ENCODE results near the gene MED27. TPM values are rescaled to one million over a fixed set of nuclear protein-coding genes. Genes with fewer than 3 reads are reported as not detected.

The MED27 gene
- total RNA-seq, 4 donors from 2014 or later: 12.9 to 21.8 (median 20.0) TPM

- H3K36me3 ChIP-seq: peaks cover 0 to 14% (median 3%) of the 10 kb centered on the region in 4 donors
- no peaks in the 10 kb centered on the region for H3K9me3 ChIP-seq
- no peak overlapping the region for H3K27ac ChIP-seq (replicated peaks in 1 of 4)
- 89% methylated on average over 2 of the region's 2 CpGs for WGBS
- intact Hi-C loops (cut with DNase I): no loop called here
- no peaks in the 10 kb centered on the region for H3K27me3 ChIP-seq
- TF ChIP-seq POLR2A (IDR thresholded peaks at IDR 0.05; ENCODE audit: low read depth) (no peak), POLR2AphosphoS5 (IDR thresholded peaks at IDR 0.05) (no peak), EP300 (IDR thresholded peaks at IDR 0.05) (no peak), CTCF (IDR thresholded peaks at IDR 0.05) (no peak)
- no peak overlapping the region for H3K4me3 ChIP-seq
- H3K4me1 ChIP-seq: peaks cover 8 to 14% (median 13%) of the 10 kb centered on the region in 4 donors
- no peak for DNase-seq (ENCODE audit: extremely low spot score)
Measured at GRCh38 chr9:131995382-131995781, 84.3 kb downstream of the MED27 start.

GRCh38 chr9:131994364-131995125, 85.1 kb downstream of the MED27 start:
- WGBS: 81% methylated on average over 6 of the region's 6 CpGs
- Histone ChIP-seq H3K27ac (replicated peaks in 1 of 4) (no peak overlapping the region), H3K36me3 (peaks cover 0 to 14% (median 3%) of the 10 kb centered on the region in 4 donors), H3K4me3 (no peak overlapping the region), H3K27me3 (no peaks in the 10 kb centered on the region), H3K4me1 (peaks cover 8 to 14% (median 13%) of the 10 kb centered on the region in 4 donors), H3K9me3 (no peaks in the 10 kb centered on the region)
- no peak for TF ChIP-seq POLR2AphosphoS5 (IDR thresholded peaks at IDR 0.05)
- no peak for TF ChIP-seq POLR2A (IDR thresholded peaks at IDR 0.05; ENCODE audit: low read depth)
- no peak for TF ChIP-seq EP300 (IDR thresholded peaks at IDR 0.05)
- TF ChIP-seq CTCF (IDR thresholded peaks at IDR 0.05): no peak
- no peak for DNase-seq (ENCODE audit: extremely low spot score)
- intact Hi-C loops (cut with DNase I): no loop called here

GRCh38 chr9:131992906-131993657, 86.6 kb downstream of the MED27 start:
- DNase-seq (ENCODE audit: extremely low spot score): no peak
- peaks cover 0 to 14% (median 3%) of the 10 kb centered on the region in 4 donors for H3K36me3 ChIP-seq
- no peak overlapping the region for H3K4me3 ChIP-seq
- peaks cover 8 to 12% (median 10%) of the 10 kb centered on the region in 4 donors for H3K4me1 ChIP-seq
- intact Hi-C loops (cut with DNase I): no loop called here
- H3K9me3 ChIP-seq: no peaks in the 10 kb centered on the region
- 79% methylated on average over 10 of the region's 10 CpGs for WGBS
- no peaks in the 10 kb centered on the region for H3K27me3 ChIP-seq
- H3K27ac ChIP-seq (replicated peaks in 1 of 4): no peak overlapping the region
- TF ChIP-seq POLR2AphosphoS5 (IDR thresholded peaks at IDR 0.05): no peak
- no peak for TF ChIP-seq EP300 (IDR thresholded peaks at IDR 0.05)
- no peak for TF ChIP-seq POLR2A (IDR thresholded peaks at IDR 0.05; ENCODE audit: low read depth)
- TF ChIP-seq CTCF (IDR thresholded peaks at IDR 0.05): no peak

GRCh38 chr9:131987232-131987631, 92.4 kb downstream of the MED27 start:
- Histone ChIP-seq H3K27ac (replicated peaks in 1 of 4) (no peak overlapping the region), H3K36me3 (no peaks in the 10 kb centered on the region), H3K4me1 (no peaks in the 10 kb centered on the region), H3K9me3 (no peaks in the 10 kb centered on the region), H3K4me3 (no peak overlapping the region), H3K27me3 (no peaks in the 10 kb centered on the region)
- intact Hi-C loops (cut with DNase I): no loop called here
- WGBS: 95% methylated on average over 5 of the region's 5 CpGs
- no peak for TF ChIP-seq POLR2A (IDR thresholded peaks at IDR 0.05; ENCODE audit: low read depth)
- no peak for TF ChIP-seq CTCF (IDR thresholded peaks at IDR 0.05)
- no peak for TF ChIP-seq EP300 (IDR thresholded peaks at IDR 0.05)
- TF ChIP-seq POLR2AphosphoS5 (IDR thresholded peaks at IDR 0.05): no peak
- DNase-seq (ENCODE audit: extremely low spot score): no peak
